ENCODE results near the gene SLIT3. TPM values are rescaled to one million over a fixed set of nuclear protein-coding genes. Genes with fewer than 3 reads are reported as not detected.

SLIT3 gene
- total RNA-seq, 2 experiments from 2014 or later: 5.4 to 7.3 TPM

DNA sequence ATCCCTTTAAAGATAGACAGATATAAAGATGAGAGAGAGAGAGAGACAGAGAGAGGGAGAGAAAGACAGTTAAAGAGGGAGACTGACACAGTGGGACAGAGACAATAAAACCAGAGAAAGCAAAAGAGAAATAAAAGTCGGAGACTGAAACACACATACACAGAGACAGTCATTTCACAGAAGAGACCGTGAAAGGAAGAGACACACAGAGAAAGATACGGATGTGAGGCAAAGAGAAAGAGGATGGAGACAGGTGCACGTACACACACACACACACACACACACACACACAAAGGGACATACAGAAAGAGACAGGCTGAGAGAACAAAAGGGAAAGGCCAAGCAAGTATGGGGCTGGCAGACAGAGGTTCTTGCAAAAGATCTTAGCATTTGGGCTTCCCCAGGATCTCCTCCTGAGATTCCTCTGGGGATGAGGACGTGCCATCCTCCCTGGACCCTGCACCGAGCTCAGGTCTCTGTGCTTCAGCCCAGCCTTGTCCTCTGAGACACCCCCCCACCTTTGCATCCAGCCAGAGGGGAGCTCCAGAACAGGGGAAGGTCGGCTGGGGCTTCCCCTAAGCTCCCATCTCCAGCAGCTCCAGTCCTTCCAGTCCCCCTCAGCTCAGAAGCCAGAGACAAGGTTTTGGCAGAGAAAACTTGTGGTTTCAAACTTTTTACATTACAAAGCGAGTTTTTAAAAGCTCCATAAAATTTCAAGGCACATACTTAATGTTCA lies 403.4 kb downstream of the SLIT3 start:
- peaks cover 2% of the 10 kb centered on the region for H3K4me1 Mint-ChIP-seq
- H3K27ac Mint-ChIP-seq: no peak overlapping the region
- no peaks in the 10 kb centered on the region for H3K36me3 Mint-ChIP-seq (ENCODE audit: low read depth)
- H3K9me3 Mint-ChIP-seq (ENCODE audit: low read depth): no peaks in the 10 kb centered on the region
- ATAC-seq: no peak
- no peak overlapping the region for H3K4me3 Mint-ChIP-seq
- intact Hi-C loops (cut with DNase I, micrococcal nuclease): no loop called here
- DNase-seq: no peak
- peaks cover 4% of the 10 kb centered on the region for H3K27me3 Mint-ChIP-seq
- ChIA-PET CTCF (no interaction called here), POLR2A (no interaction called here)

DNA sequence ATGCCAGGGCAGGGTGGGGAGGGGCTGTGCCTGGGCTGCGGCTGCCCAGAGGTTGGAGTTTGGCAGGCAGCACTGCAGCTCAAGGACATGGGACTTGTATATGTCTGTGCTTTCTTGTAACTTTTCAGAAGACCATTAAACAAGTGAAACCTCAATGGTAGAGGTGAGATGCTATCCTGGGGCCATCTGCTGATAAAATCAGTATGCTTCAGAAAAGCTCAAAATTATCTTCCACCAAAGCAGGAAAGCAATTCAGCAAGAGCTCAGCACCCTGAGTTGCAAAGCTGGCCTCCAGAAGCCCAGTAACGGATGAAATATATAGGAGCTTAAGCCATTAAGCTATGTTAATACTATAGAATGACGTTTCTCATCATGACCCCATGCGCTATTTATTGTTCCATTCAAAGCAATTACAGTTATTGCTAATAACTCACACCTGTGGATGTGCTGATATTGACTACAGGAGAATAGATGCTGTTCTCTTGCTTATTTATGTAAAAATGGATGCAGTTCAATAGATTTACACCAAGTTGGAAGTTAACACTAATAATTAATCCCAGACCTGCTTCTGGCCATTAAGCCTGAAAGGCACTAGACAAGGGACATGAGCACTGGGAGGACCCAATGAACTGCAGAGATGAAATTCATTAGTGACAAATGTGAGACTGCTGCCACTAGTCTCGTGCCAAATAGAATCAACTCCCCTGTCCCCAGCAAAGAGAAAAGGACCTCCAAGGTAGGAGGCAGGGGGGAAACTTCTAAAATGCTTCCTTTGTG lies 405.5 kb downstream of the SLIT3 start:
- Mint-ChIP-seq H3K27me3 (peaks cover 4% of the 10 kb centered on the region), H3K36me3 (ENCODE audit: low read depth) (no peaks in the 10 kb centered on the region), H3K4me1 (peaks cover 2% of the 10 kb centered on the region), H3K4me3 (no peak overlapping the region), H3K27ac (no peak overlapping the region), H3K9me3 (ENCODE audit: low read depth) (no peaks in the 10 kb centered on the region)
- no peak for ATAC-seq
- ChIA-PET POLR2A (no interaction called here), CTCF (no interaction called here)
- intact Hi-C loops (cut with DNase I, micrococcal nuclease): no loop called here
- no peak for DNase-seq

DNA sequence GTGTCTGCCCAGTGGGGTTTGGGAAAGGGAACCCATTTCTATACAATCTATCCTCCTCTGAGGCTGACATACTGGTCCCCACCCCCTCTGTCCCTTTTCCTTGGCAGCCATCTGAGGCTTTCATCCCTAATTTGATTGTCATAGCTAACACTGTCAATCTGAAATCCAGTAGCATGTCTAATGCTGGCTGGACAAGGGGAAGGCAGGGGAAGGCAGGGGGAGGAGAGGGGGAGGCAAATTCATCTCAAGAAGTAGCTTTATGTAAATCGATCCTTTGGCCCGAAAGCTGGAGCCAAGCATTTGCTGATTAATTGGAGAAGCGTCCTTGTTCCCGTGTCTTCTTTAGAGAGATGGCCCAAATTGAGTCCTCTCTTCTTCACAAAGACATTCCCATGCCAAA lies 407.7 kb downstream of the SLIT3 start:
- H3K4me3 Mint-ChIP-seq: no peak overlapping the region
- peaks cover 7% of the 10 kb centered on the region for H3K27me3 Mint-ChIP-seq
- H3K4me1 Mint-ChIP-seq: no peaks in the 10 kb centered on the region
- no peak for DNase-seq
- POLR2A ChIA-PET: no interaction called here
- no peak for ATAC-seq
- H3K9me3 Mint-ChIP-seq (ENCODE audit: low read depth): no peaks in the 10 kb centered on the region
- no peaks in the 10 kb centered on the region for H3K36me3 Mint-ChIP-seq (ENCODE audit: low read depth)
- intact Hi-C loops (cut with DNase I, micrococcal nuclease): no loop called here
- H3K27ac Mint-ChIP-seq: no peak overlapping the region
- CTCF ChIA-PET: interaction anchor here (1.0 kb wide), 1 partner anchor 186 kb away, joined by 3 read pairs; no protein-coding TSS in a partner anchor

DNA sequence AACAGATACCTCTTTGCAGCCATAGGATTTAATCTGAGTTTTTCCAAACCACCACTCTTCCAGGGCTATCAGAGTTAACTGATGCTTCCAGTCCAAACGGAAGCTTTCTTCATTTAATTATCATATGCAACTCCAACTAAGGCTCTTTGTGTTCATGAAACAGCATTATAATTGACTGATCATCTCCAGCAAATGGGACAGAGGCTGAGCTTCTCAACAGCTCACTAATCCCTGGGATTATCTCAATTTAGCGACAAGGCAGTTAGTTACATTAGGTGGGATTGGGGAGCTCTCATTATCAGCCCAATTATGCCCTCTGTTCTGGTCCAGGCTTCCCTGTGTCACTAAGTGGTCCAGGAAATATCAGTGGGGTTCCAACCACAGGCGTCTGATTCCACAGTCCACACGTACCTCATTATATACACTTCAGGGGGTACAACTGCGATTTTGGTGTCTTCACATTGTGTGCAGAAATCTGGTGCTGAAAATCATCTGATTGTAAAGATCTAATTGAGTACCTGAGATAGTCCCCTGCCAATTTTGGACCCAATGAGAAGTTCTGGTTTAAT lies 408.2 kb downstream of the SLIT3 start:
- POLR2A ChIA-PET: no interaction called here
- Mint-ChIP-seq H3K27ac (no peak overlapping the region), H3K4me1 (no peaks in the 10 kb centered on the region), H3K27me3 (peaks cover 13% of the 10 kb centered on the region), H3K36me3 (ENCODE audit: low read depth) (no peaks in the 10 kb centered on the region), H3K4me3 (no peak overlapping the region), H3K9me3 (ENCODE audit: low read depth) (no peaks in the 10 kb centered on the region)
- CTCF ChIA-PET: interaction anchor here (1.0 kb wide), 1 partner anchor 185 kb away, joined by 3 read pairs; no protein-coding TSS in a partner anchor
- intact Hi-C loops (cut with DNase I, micrococcal nuclease): no loop called here
- ATAC-seq (no peak), DNase-seq (no peak)

DNA sequence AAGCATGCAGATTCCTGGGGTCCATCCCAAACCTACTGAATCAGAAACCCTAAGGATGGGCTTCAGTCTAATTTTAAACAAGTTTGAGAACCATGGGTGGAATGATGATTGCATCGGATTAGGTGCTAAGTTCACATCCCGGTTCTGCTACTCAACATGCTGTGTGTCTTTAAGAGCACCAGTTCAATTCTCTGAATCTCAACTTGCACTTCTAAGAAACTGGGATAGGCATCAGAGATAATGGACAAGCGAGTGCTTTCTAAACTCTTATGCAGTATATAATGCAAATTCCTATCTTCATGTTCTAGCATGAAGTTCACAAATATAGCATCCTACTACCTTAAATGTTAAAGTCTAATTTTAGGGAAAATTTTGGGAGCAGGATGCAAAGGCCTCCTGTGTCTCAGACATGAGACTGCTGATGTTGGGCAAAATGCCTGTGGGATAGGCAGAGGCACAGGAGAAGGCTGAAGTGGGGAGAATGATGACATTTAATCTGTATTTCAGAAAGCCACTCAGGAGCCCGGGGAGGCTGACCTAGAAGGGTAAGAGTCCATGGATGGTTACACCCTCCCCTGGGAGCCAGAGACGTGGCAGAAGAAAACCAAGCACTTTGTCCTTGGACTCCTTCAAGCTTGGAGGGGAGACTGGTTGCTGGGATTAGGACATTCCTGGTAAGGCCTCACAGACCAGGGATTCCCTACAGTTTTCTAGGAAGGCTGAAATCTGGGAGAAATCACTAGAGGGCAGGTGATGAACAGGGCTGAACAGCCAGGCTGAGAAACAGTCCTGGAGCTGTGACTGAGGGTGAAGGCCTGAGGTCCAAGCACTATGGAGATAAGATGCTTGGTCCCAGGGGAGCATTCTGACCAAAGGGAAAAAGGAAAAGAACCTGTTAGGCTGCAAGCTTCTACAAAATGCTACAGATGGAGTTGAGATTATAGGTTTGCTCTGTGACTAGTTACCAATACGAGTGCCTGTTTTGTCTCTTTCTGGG lies 409.8 kb downstream of the SLIT3 start:
- CTCF ChIA-PET: no interaction called here
- H3K36me3 Mint-ChIP-seq (ENCODE audit: low read depth): no peaks in the 10 kb centered on the region
- ATAC-seq (no peak), DNase-seq (no peak)
- H3K4me1 Mint-ChIP-seq: no peaks in the 10 kb centered on the region
- H3K27me3 Mint-ChIP-seq: peaks cover 14% of the 10 kb centered on the region
- H3K9me3 Mint-ChIP-seq (ENCODE audit: low read depth): no peaks in the 10 kb centered on the region
- no peak overlapping the region for H3K27ac Mint-ChIP-seq
- POLR2A ChIA-PET: no interaction called here
- intact Hi-C loops (cut with DNase I, micrococcal nuclease): no loop called here
- no peak overlapping the region for H3K4me3 Mint-ChIP-seq

DNA sequence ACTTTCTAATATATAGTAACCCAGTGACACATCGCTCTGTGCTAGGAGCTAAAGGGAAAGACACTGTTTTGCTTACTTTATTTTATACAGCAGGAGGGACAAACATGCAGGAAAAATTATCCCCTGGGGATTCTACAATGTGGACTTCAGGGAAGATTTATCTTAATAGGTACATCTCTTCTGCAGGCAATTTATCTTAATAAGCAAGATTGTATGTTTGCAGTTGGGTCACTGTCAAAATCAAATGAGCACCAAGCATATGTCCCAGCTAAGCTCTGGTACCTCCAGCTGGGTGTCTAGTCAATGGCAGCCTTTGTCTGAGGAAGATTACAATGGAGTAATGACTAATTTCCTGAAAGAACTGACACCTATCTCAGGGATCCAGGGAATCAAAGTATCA lies 411.9 kb downstream of the SLIT3 start:
- no peak for ATAC-seq
- Mint-ChIP-seq H3K27ac (no peak overlapping the region), H3K4me3 (no peak overlapping the region), H3K27me3 (peaks cover 10% of the 10 kb centered on the region), H3K36me3 (ENCODE audit: low read depth) (no peaks in the 10 kb centered on the region), H3K4me1 (no peaks in the 10 kb centered on the region), H3K9me3 (ENCODE audit: low read depth) (no peaks in the 10 kb centered on the region)
- ChIA-PET POLR2A (interaction anchor here (0.7 kb wide), 1 partner anchor 15 kb away, joined by 3 read pairs; no protein-coding TSS in a partner anchor), CTCF (no interaction called here)
- intact Hi-C loops (cut with DNase I, micrococcal nuclease): no loop called here
- DNase-seq: no peak

DNA sequence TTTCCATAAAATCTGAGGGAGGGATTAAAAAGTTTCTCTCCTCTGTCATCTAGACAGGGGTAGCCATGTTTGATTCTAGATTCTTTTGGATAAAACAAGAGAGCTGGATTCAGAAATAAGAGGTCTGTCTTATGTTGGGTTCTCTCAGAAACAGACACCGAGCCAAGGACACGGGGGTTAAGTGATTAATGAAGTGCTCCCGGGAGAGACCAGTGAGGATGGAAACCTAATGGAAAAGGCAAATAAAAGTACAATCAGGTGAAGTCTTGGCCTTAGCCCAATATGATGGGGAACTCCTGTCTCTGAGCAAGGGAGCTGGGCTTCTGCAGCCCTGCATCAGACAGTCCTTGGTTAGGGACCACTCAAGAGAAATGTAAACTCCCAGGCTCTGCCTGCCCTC lies 413.0 kb downstream of the SLIT3 start:
- Mint-ChIP-seq H3K27ac (no peak overlapping the region), H3K4me3 (no peak overlapping the region), H3K36me3 (ENCODE audit: low read depth) (no peaks in the 10 kb centered on the region), H3K4me1 (no peaks in the 10 kb centered on the region), H3K27me3 (peaks cover 10% of the 10 kb centered on the region), H3K9me3 (ENCODE audit: low read depth) (no peaks in the 10 kb centered on the region)
- POLR2A ChIA-PET: no interaction called here
- CTCF ChIA-PET: interaction anchor here (0.7 to 1.0 kb wide), 3 partner anchors 62 to 121 kb away, joined by 3 read pairs; no protein-coding TSS in a partner anchor
- intact Hi-C loops (cut with DNase I, micrococcal nuclease): no loop called here
- DNase-seq (no peak), ATAC-seq (no peak)

DNA sequence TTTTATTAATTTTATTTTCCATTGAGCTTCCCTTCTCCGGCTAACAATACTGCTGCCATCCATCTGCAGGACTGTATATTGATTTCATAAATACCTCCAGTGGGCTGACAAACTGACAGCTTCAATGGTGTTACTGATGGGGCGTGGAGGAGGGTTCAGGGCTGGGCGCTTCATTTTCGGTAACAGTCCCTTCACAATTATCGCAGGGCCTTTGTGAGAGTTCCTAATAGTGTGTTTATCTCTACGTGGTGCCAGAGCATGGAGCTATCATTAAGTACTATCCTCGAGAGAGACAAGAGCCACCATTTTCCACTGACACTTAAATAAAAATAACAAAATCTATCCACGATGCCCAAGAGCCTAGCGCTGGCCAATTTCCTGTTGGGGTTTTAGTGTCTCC lies 414.8 kb downstream of the SLIT3 start:
- CTCF ChIA-PET: interaction anchor here (0.7 to 1.2 kb wide), 2 partner anchors 8 to 9 kb away, joined by 3 to 4 read pairs; no protein-coding TSS in a partner anchor
- Mint-ChIP-seq H3K36me3 (ENCODE audit: low read depth) (no peaks in the 10 kb centered on the region), H3K27me3 (peaks cover 10% of the 10 kb centered on the region), H3K4me3 (no peak overlapping the region), H3K9me3 (ENCODE audit: low read depth) (no peaks in the 10 kb centered on the region), H3K4me1 (no peaks in the 10 kb centered on the region), H3K27ac (no peak overlapping the region)
- POLR2A ChIA-PET: no interaction called here
- ATAC-seq (no peak), DNase-seq (no peak)
- intact Hi-C loops (cut with DNase I, micrococcal nuclease): no loop called here

DNA sequence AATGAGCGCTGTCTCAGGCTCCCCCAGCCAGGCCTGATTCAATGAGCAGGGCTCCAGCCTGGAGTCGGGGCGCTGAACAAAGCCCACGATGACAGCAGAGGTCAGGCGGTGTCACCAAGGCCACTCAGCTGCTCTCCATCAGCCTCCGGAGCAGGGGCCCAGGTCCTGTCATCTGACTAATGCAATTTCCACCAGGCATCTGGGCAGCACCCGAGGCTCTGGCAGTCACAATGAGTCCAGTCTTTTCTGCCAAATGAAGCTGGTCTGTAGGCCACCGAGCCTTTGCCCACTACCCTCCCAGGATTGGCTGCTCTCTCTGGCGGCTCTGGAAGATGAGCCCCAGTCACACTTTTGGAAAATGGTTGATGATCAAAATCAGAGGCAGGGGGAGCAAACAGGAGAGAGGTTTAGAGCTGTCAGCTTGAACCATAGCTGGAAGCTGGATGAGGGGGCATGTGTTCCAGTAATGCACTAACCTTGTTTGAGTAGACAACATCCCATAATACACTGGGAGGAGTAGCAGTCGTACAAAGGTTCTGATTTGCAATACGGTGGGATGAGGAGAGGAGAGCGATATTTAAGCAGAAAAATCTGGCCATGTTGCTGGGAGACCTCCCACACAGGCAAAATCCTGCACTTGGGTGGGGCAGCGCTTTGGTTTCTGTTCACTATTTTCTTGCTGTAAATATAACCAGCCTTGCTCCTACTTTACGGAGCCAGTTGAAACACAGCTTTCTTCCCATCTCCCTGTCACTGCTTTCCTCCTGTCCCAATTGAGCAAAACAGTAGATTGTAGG lies 415.4 kb downstream of the SLIT3 start:
- Mint-ChIP-seq H3K36me3 (ENCODE audit: low read depth) (no peaks in the 10 kb centered on the region), H3K27ac (no peak overlapping the region), H3K27me3 (peaks cover 10% of the 10 kb centered on the region), H3K4me1 (no peaks in the 10 kb centered on the region), H3K4me3 (no peak overlapping the region), H3K9me3 (ENCODE audit: low read depth) (no peaks in the 10 kb centered on the region)
- CTCF ChIA-PET: interaction anchor here (0.6 to 1.2 kb wide), 3 partner anchors 8 to 44 kb away, joined by 3 to 4 read pairs (median 3); no protein-coding TSS in a partner anchor
- POLR2A ChIA-PET: no interaction called here
- ATAC-seq (no peak), DNase-seq (no peak)
- intact Hi-C loops (cut with DNase I, micrococcal nuclease): no loop called here

DNA sequence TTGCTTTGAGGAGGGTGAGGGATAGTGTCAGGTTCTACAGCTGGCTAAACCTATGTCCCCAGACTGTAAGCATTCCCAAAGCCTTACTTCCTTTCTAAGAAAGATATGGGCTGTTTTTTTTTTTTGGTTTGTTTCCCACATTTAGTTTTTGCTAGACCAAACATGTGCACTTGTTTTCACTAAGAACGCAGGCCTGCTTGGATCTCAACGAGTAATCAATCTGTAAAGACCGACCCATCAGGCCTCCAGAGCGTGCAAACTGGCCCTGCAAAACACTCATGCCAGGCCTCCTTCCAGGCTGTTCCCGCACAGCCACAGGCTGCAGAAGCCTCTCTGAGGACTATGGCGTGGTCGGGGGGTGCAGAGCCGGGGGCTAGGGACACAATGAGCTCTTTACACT lies 416.9 kb downstream of the SLIT3 start:
- ATAC-seq (no peak), DNase-seq (no peak)
- no peak overlapping the region for H3K4me3 Mint-ChIP-seq
- peaks cover 7% of the 10 kb centered on the region for H3K27me3 Mint-ChIP-seq
- H3K27ac Mint-ChIP-seq: no peak overlapping the region
- no peaks in the 10 kb centered on the region for H3K36me3 Mint-ChIP-seq (ENCODE audit: low read depth)
- CTCF ChIA-PET: no interaction called here
- POLR2A ChIA-PET: no interaction called here
- H3K4me1 Mint-ChIP-seq: no peaks in the 10 kb centered on the region
- no peaks in the 10 kb centered on the region for H3K9me3 Mint-ChIP-seq (ENCODE audit: low read depth)
- intact Hi-C loops (cut with DNase I, micrococcal nuclease): no loop called here

Data from activated CD4-positive, alpha-beta T cell treated with anti-CD3 and anti-CD28 coated beads for 36 hours (primary cell).